HEK293 (cell line): ENCODE measurements around the gene HCFC1.

ENCODE experiments used
- HOXC10 ChIP-seq: sonication (generic); formaldehyde crosslinking; IDR thresholded peaks from 2 replicates; pipeline ENCODE4 v1.8.1; 2023; ENCODE audit warnings: mild to moderate bottlenecking, missing genetic modification reagents
- IKZF3 ChIP-seq: fragments of 450-650 bp; IDR thresholded peaks from 2 replicates; pipeline ENCODE4 v1.5.0; 2018; ENCODE audit warnings: missing biosample characterization, mild to moderate bottlenecking, missing genetic modification characterization, moderate library complexity
- KLF16 ChIP-seq: fragments of 450-650 bp; formaldehyde crosslinking; IDR thresholded peaks from 2 replicates; pipeline ENCODE4 v1.5.1; 2017; ENCODE audit warnings: missing biosample characterization, missing genetic modification characterization
- MYNN ChIP-seq: fragments of 450-650 bp; formaldehyde crosslinking; IDR thresholded peaks from 2 replicates; pipeline ENCODE4 v1.5.1; 2016; ENCODE audit warnings: missing biosample characterization, missing genetic modification characterization, borderline replicate concordance
- YY1 ChIP-seq: fragments of 450-650 bp; formaldehyde crosslinking; IDR thresholded peaks from 2 replicates; pipeline ENCODE4 v1.5.1; 2018; ENCODE audit warnings: missing biosample characterization, missing genetic modification characterization
- YY2 ChIP-seq: fragments of 450-650 bp; formaldehyde crosslinking; IDR thresholded peaks from 2 replicates; pipeline ENCODE4 v1.5.1; 2016; ENCODE audit warnings: missing biosample characterization, missing genetic modification characterization
- ZBTB48 ChIP-seq: fragments of 450-650 bp; formaldehyde crosslinking; IDR thresholded peaks from 2 replicates; pipeline ENCODE4 v1.5.1; 2016; ENCODE audit warnings: missing biosample characterization, missing genetic modification characterization
- ZBTB8A ChIP-seq: fragments of 450-650 bp; formaldehyde crosslinking; IDR thresholded peaks from 2 replicates; pipeline ENCODE4 v1.5.1; 2016; ENCODE audit warnings: missing biosample characterization, missing genetic modification characterization
- ZNF132 ChIP-seq: fragments of 450-650 bp; formaldehyde crosslinking; IDR thresholded peaks from 2 replicates; pipeline ENCODE4 v1.5.1; 2017; ENCODE audit warnings: missing biosample characterization, missing genetic modification characterization, borderline replicate concordance
- ZNF202 ChIP-seq: fragments of 450-650 bp; formaldehyde crosslinking; IDR thresholded peaks from 2 replicates; pipeline ENCODE4 v1.5.1; 2016; ENCODE audit warnings: missing biosample characterization, missing genetic modification characterization, borderline replicate concordance
- ZNF239 ChIP-seq: fragments of 450-650 bp; formaldehyde crosslinking; IDR thresholded peaks from 2 replicates; pipeline ENCODE4 v1.5.1; 2016; ENCODE audit warnings: missing biosample characterization, missing genetic modification characterization
- ZNF248 ChIP-seq: fragments of 450-650 bp; formaldehyde crosslinking; IDR thresholded peaks from 2 replicates; pipeline ENCODE4 v1.5.1; 2017; ENCODE audit warnings: missing biosample characterization, missing genetic modification characterization
- ZNF366 ChIP-seq: fragments of 450-650 bp; formaldehyde crosslinking; conservative IDR thresholded peaks from 2 replicates; pipeline ENCODE4 v1.5.1; 2016; ENCODE audit warnings: missing biosample characterization, missing genetic modification characterization
- ZNF426 ChIP-seq: fragments of 450-650 bp; formaldehyde crosslinking; IDR thresholded peaks from 2 replicates; pipeline ENCODE4 v1.5.1; 2017; ENCODE audit warnings: missing biosample characterization, missing genetic modification characterization, mild to moderate bottlenecking, inconsistent platforms, moderate library complexity
- ZNF530 ChIP-seq: fragments of 450-650 bp; formaldehyde crosslinking; IDR thresholded peaks from 2 replicates; pipeline ENCODE4 v1.5.1; 2016; ENCODE audit warnings: low read depth, missing biosample characterization, missing genetic modification characterization
- ZNF596 ChIP-seq: fragments of 450-650 bp; IDR thresholded peaks from 2 replicates; pipeline ENCODE4 v1.5.0; 2018; ENCODE audit warnings: missing biosample characterization, mild to moderate bottlenecking, missing genetic modification characterization, moderate library complexity
- ZNF692 ChIP-seq: fragments of 450-650 bp; formaldehyde crosslinking; IDR thresholded peaks from 2 replicates; pipeline ENCODE4 v1.5.1; 2016; ENCODE audit warnings: missing biosample characterization, missing genetic modification characterization
- ZNF843 ChIP-seq: fragments of 450-650 bp; formaldehyde crosslinking; IDR thresholded peaks from 2 replicates; pipeline ENCODE4 v1.5.1; 2016; ENCODE audit warnings: missing biosample characterization, missing genetic modification characterization
- ZSCAN30 ChIP-seq: fragments of 450-650 bp; IDR thresholded peaks from 2 replicates; pipeline ENCODE4 v1.5.1; 2018; ENCODE audit warnings: missing biosample characterization, mild to moderate bottlenecking, missing genetic modification characterization, moderate library complexity
- TF ChIP-seq, protein P1 (sequence below): fragments of 450-650 bp; formaldehyde crosslinking; IDR thresholded peaks from 2 replicates; pipeline ENCODE4 v1.5.1; 2016; ENCODE audit warnings: missing biosample characterization, missing genetic modification characterization
- TF ChIP-seq, protein P2 (sequence below): fragments of 450-650 bp; formaldehyde crosslinking; IDR thresholded peaks from 2 replicates; pipeline ENCODE4 v1.5.0; 2017; ENCODE audit warnings: missing biosample characterization, missing genetic modification characterization, borderline replicate concordance
- TF ChIP-seq, protein P3 (sequence below): fragments of 450-650 bp; formaldehyde crosslinking; IDR thresholded peaks from 2 replicates; pipeline ENCODE4 v1.5.1; 2017; ENCODE audit warnings: missing biosample characterization, mild to moderate bottlenecking, missing genetic modification characterization, moderate library complexity
- TF ChIP-seq, protein P4 (sequence below): fragments of 450-650 bp; formaldehyde crosslinking; IDR thresholded peaks from 2 replicates; pipeline ENCODE4 v1.5.1; 2016; ENCODE audit warnings: missing biosample characterization, missing genetic modification characterization

Gene HCFC1

GRCh38 chrX:153970357-153971123 is 1.1 kb downstream of the HCFC1 start (continued):
- TF ChIP-seq HOXC10 (CRISPR knock-in tag) (no peak; the same call in 1 of the 2 replicates), ZNF692 (peak; percentile 37; the same call in 1 of the 2 replicates), ZBTB48 (tag by site-specific recombination) (peak; percentile 13; the same call in 1 of the 2 replicates), ZNF202 (tag by site-specific recombination) (no peak), ZNF366 (tag by site-specific recombination) (peak; percentile 96), ZNF530 (tag by site-specific recombination) (no peak), MYNN (tag by site-specific recombination) (no peak), ZNF843 (tag by site-specific recombination) (0 out of 2 replicates have a peak, but pooled peaks have one; percentile 36), KLF16 (tag by site-specific recombination) (peak; percentile 17), ZNF239 (tag by site-specific recombination) (0 out of 2 replicates have a peak, but pooled peaks have one; percentile 30), ZNF132 (tag by site-specific recombination) (no peak), ZNF596 (tag by site-specific recombination) (peak; percentile 15; the same call in 1 of the 2 replicates), YY1 (peak; percentile 100), ZSCAN30 (peak; percentile 5; the same call in 1 of the 2 replicates), ZBTB8A (tag by site-specific recombination) (peak; percentile 34), ZNF248 (tag by site-specific recombination) (no peak), YY2 (tag by site-specific recombination) (peak; percentile 99), IKZF3 (peak; percentile 68), ZNF426 (tag by site-specific recombination) (no peak)
- TF ChIP-seq, protein P1, sequence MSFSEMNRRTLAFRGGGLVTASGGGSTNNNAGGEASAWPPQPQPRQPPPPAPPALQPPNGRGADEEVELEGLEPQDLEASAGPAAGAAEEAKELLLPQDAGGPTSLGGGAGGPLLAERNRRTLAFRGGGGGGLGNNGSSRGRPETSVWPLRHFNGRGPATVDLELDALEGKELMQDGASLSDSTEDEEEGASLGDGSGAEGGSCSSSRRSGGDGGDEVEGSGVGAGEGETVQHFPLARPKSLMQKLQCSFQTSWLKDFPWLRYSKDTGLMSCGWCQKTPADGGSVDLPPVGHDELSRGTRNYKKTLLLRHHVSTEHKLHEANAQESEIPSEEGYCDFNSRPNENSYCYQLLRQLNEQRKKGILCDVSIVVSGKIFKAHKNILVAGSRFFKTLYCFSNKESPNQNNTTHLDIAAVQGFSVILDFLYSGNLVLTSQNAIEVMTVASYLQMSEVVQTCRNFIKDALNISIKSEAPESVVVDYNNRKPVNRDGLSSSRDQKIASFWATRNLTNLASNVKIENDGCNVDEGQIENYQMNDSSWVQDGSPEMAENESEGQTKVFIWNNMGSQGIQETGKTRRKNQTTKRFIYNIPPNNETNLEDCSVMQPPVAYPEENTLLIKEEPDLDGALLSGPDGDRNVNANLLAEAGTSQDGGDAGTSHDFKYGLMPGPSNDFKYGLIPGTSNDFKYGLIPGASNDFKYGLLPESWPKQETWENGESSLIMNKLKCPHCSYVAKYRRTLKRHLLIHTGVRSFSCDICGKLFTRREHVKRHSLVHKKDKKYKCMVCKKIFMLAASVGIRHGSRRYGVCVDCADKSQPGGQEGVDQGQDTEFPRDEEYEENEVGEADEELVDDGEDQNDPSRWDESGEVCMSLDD (tag by site-specific recombination): no peak
- TF ChIP-seq, protein P2, sequence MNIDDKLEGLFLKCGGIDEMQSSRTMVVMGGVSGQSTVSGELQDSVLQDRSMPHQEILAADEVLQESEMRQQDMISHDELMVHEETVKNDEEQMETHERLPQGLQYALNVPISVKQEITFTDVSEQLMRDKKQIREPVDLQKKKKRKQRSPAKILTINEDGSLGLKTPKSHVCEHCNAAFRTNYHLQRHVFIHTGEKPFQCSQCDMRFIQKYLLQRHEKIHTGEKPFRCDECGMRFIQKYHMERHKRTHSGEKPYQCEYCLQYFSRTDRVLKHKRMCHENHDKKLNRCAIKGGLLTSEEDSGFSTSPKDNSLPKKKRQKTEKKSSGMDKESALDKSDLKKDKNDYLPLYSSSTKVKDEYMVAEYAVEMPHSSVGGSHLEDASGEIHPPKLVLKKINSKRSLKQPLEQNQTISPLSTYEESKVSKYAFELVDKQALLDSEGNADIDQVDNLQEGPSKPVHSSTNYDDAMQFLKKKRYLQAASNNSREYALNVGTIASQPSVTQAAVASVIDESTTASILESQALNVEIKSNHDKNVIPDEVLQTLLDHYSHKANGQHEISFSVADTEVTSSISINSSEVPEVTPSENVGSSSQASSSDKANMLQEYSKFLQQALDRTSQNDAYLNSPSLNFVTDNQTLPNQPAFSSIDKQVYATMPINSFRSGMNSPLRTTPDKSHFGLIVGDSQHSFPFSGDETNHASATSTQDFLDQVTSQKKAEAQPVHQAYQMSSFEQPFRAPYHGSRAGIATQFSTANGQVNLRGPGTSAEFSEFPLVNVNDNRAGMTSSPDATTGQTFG (tag by site-specific recombination): no peak; the same call in 1 of the 2 replicates
- TF ChIP-seq, protein P3, sequence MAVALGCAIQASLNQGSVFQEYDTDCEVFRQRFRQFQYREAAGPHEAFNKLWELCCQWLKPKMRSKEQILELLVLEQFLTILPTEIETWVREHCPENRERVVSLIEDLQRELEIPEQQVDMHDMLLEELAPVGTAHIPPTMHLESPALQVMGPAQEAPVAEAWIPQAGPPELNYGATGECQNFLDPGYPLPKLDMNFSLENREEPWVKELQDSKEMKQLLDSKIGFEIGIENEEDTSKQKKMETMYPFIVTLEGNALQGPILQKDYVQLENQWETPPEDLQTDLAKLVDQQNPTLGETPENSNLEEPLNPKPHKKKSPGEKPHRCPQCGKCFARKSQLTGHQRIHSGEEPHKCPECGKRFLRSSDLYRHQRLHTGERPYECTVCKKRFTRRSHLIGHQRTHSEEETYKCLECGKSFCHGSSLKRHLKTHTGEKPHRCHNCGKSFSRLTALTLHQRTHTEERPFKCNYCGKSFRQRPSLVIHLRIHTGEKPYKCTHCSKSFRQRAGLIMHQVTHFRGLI (tag by site-specific recombination): no peak
- TF ChIP-seq, protein P4, sequence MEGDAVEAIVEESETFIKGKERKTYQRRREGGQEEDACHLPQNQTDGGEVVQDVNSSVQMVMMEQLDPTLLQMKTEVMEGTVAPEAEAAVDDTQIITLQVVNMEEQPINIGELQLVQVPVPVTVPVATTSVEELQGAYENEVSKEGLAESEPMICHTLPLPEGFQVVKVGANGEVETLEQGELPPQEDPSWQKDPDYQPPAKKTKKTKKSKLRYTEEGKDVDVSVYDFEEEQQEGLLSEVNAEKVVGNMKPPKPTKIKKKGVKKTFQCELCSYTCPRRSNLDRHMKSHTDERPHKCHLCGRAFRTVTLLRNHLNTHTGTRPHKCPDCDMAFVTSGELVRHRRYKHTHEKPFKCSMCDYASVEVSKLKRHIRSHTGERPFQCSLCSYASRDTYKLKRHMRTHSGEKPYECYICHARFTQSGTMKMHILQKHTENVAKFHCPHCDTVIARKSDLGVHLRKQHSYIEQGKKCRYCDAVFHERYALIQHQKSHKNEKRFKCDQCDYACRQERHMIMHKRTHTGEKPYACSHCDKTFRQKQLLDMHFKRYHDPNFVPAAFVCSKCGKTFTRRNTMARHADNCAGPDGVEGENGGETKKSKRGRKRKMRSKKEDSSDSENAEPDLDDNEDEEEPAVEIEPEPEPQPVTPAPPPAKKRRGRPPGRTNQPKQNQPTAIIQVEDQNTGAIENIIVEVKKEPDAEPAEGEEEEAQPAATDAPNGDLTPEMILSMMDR (tag by site-specific recombination): 0 out of 2 replicates have a peak, but pooled peaks have one; percentile 13
